Vagina (tissue), 2 donors: ENCODE measurements around the gene CEP104. TPM values are rescaled to one million over a fixed set of nuclear protein-coding genes. Genes with fewer than 3 reads are reported as not detected.

ENCODE experiments used
- DNase-seq, 2 donors: peaks; one replicate each; pipeline ENCODE4 v3.0.0-alpha.2; 2017; ENCODE audit errors: extremely low spot score in 2 of 2
- H3K27ac ChIP-seq: fragments of 200-600 bp; sonication (generic); one replicate; pipeline ENCODE4 v1.5.1; 2019
- H3K27me3 ChIP-seq: fragments of 200-600 bp; sonication (generic); one replicate; pipeline ENCODE4 v1.5.1; 2019
- H3K36me3 ChIP-seq, 2 donors: fragments of 200-600 bp; sonication (generic); one replicate each; pipeline ENCODE4 v1.5.1; 2017 to 2019
- H3K4me1 ChIP-seq: fragments of 200-600 bp; sonication (generic); one replicate; pipeline ENCODE4 v1.5.1; 2019
- H3K4me3 ChIP-seq, 2 donors: fragments of 200-600 bp; sonication (generic); 1 replicate in 1 of 2; 2 replicates in 1 of 2; pipeline ENCODE4 v1.5.1; 2016 to 2019
- H3K9me3 ChIP-seq: fragments of 200-600 bp; sonication (generic); one replicate; pipeline ENCODE4 v1.5.1; 2019
- CTCF ChIP-seq, 3 experiments: fragments of 450-650 bp in 2 of 3; fragments of 200-600 bp in 1 of 3; sonication (generic) in 1 of 3; IDR thresholded peaks; one replicate each; pipeline ENCODE4 v1.5.1; 2017 to 2019; ENCODE audit warnings: antibody characterized with exemption in 3 of 3, mild to moderate bottlenecking in 2 of 3, moderate library complexity in 2 of 3
- POLR2A ChIP-seq, 2 donors: fragments of 450-650 bp; IDR thresholded peaks; one replicate each; pipeline ENCODE4 v1.6.1; 2017; ENCODE audit warnings: antibody characterized with exemption in 2 of 2, mild to moderate bottlenecking in 2 of 2, moderate library complexity in 2 of 2
- POLR2AphosphoS5 ChIP-seq, 2 donors: sonication (generic); formaldehyde crosslinking; IDR thresholded peaks; one replicate each; pipeline ENCODE4 v1.9.0; 2017; ENCODE audit warnings: antibody characterized with exemption in 2 of 2, mild to moderate bottlenecking in 2 of 2, low read depth in 1 of 2; ENCODE audit not compliant: insufficient read depth in 1 of 2
- intact Hi-C: fragments of 100-400 bp; cut with DNase I; formaldehyde crosslinking; loops from one replicate; pipeline ENCODE4 v1.15.1; 2023
- total RNA-seq: library from RNA; depleted of rRNA; stranded (reverse); fragments of >200 nt; gene quantifications from one replicate; pipeline ENCODE4 v1.2.3, GENCODE V29; 2016

CEP104 gene
- total RNA-seq, 1 donor from 2014 or later, result 62.9 TPM

GRCh38 chr1:3827813-3828307 lies 29.2 kb downstream of the CEP104 start:
- H3K27ac ChIP-seq, result no peak overlapping the region
- TF ChIP-seq POLR2AphosphoS5 (IDR thresholded peaks at IDR 0.05; ENCODE audit: insufficient read depth in 1 of 2, low read depth in 1 of 2) (no peak), CTCF (IDR thresholded peaks at IDR 0.05) (no peak), POLR2A (IDR thresholded peaks at IDR 0.05) (no peak)
- H3K4me3 ChIP-seq, result no peak overlapping the region
- intact Hi-C loops, result no loop called here
- no peaks in the 10 kb centered on the region for H3K9me3 ChIP-seq
- DNase-seq, result no peak
- peaks cover 0 to 71% of the 10 kb centered on the region in 2 donors for H3K36me3 ChIP-seq
- no peaks in the 10 kb centered on the region for H3K27me3 ChIP-seq
- no peaks in the 10 kb centered on the region for H3K4me1 ChIP-seq

- Histone ChIP-seq H3K4me3 (no peak overlapping the region), H3K9me3 (no peaks in the 10 kb centered on the region), H3K36me3 (peaks cover 0 to 82% of the 10 kb centered on the region in 2 donors), H3K4me1 (no peaks in the 10 kb centered on the region), H3K27ac (no peak overlapping the region), H3K27me3 (no peaks in the 10 kb centered on the region)
- no peak for TF ChIP-seq CTCF (IDR thresholded peaks at IDR 0.05)
- TF ChIP-seq POLR2A (IDR thresholded peaks at IDR 0.05), result no peak
- TF ChIP-seq POLR2AphosphoS5 (IDR thresholded peaks at IDR 0.05; ENCODE audit: insufficient read depth in 1 of 2, low read depth in 1 of 2), result no peak
- DNase-seq, result no peak
- intact Hi-C loops, result no loop called here
Measured at GRCh38 chr1:3825356-3825755, 31.7 kb downstream of the CEP104 start.

GRCh38 chr1:3824650-3825049 lies 32.4 kb downstream of the CEP104 start:
- TF ChIP-seq POLR2AphosphoS5 (IDR thresholded peaks at IDR 0.05; ENCODE audit: insufficient read depth in 1 of 2, low read depth in 1 of 2), result no peak
- Histone ChIP-seq H3K4me1 (no peaks in the 10 kb centered on the region), H3K27ac (no peak overlapping the region), H3K9me3 (no peaks in the 10 kb centered on the region), H3K36me3 (peaks cover 0 to 78% of the 10 kb centered on the region in 2 donors), H3K4me3 (no peak overlapping the region), H3K27me3 (no peaks in the 10 kb centered on the region)
- intact Hi-C loops, result no loop called here
- DNase-seq, result no peak

GRCh38 chr1:3822421-3822820 lies 34.6 kb downstream of the CEP104 start:
- Histone ChIP-seq H3K4me1 (no peaks in the 10 kb centered on the region), H3K9me3 (no peaks in the 10 kb centered on the region), H3K4me3 (no peak overlapping the region), H3K27ac (no peak overlapping the region), H3K36me3 (peaks cover 0 to 58% of the 10 kb centered on the region in 2 donors), H3K27me3 (no peaks in the 10 kb centered on the region)
- DNase-seq, result no peak
- no peak for TF ChIP-seq CTCF (IDR thresholded peaks at IDR 0.05)
- TF ChIP-seq POLR2AphosphoS5 (IDR thresholded peaks at IDR 0.05; ENCODE audit: insufficient read depth in 1 of 2, low read depth in 1 of 2), result no peak
- no peak for TF ChIP-seq POLR2A (IDR thresholded peaks at IDR 0.05)
- intact Hi-C loops, result no loop called here

GRCh38 chr1:3821908-3822307 lies 35.1 kb downstream of the CEP104 start:
- Histone ChIP-seq H3K4me3 (no peak overlapping the region), H3K9me3 (no peaks in the 10 kb centered on the region), H3K27ac (no peak overlapping the region), H3K27me3 (no peaks in the 10 kb centered on the region), H3K36me3 (peaks cover 0 to 58% of the 10 kb centered on the region in 2 donors), H3K4me1 (no peaks in the 10 kb centered on the region)
- DNase-seq, result no peak
- intact Hi-C loops, result no loop called here
- TF ChIP-seq POLR2A (IDR thresholded peaks at IDR 0.05) (no peak), CTCF (IDR thresholded peaks at IDR 0.05) (no peak), POLR2AphosphoS5 (IDR thresholded peaks at IDR 0.05; ENCODE audit: insufficient read depth in 1 of 2, low read depth in 1 of 2) (no peak)
